Panc1 (cell line): Measurements from ENCODE around the gene SLC48A1. TPM values are rescaled to one million over a fixed set of nuclear protein-coding genes. Genes with fewer than 3 reads are reported as not detected.

Source experiments
- ATAC-seq: fragments of 200-7000 bp; cut with Tn5 transposase; 2 replicates; pipeline ENCODE4 v1.9.1; 2020; ENCODE audit warnings: mild to moderate bottlenecking, moderate library complexity
- BruUV-seq: library from RNA; stranded (reverse); fragments of 400-500 nt; replicated peaks from 2 replicates; lab custom pipeline; 2021; lab: Mats Ljungman, UMichigan
- CTCF ChIA-PET: fragments of 300-600 bp; sonication (Branson Sonifier 250); formaldehyde crosslinking; loops from one replicate; lab custom pipeline; 2022; ENCODE audit warnings: antibody characterized with exemption; lab: Charles Lee
- POLR2A ChIA-PET: fragments of 300-600 bp; sonication (Branson Sonifier 250); formaldehyde crosslinking; loops from one replicate; lab custom pipeline; 2022; ENCODE audit warnings: antibody characterized with exemption; lab: Charles Lee
- DNase-seq: peaks from one replicate; pipeline ENCODE4 v3.0.0-alpha.2; 2010; ENCODE audit warnings: low read depth, low spot score
- H3K27ac ChIP-seq: 2 replicates; pipeline ENCODE4 v1.5.1; 2011; ENCODE audit warnings: mild to moderate bottlenecking, low read length, inconsistent platforms
- H3K27me3 ChIP-seq: fragments of 200-500 bp; sonication (Bioruptor generic); 2 replicates; pipeline ENCODE4 v1.6.0; 2014; ENCODE audit warnings: low read length, inconsistent platforms; ENCODE audit not compliant: control insufficient read depth, insufficient read depth
- H3K36me3 ChIP-seq: fragments of 200-500 bp; sonication (Bioruptor generic); 2 replicates; pipeline ENCODE4 v1.5.1; 2014; ENCODE audit warnings: inconsistent platforms, mild to moderate bottlenecking, low read length, moderate library complexity; ENCODE audit not compliant: control insufficient read depth, insufficient read depth
- H3K4me1 ChIP-seq: 2 replicates; pipeline ENCODE4 v1.5.1; 2011; ENCODE audit warnings: inconsistent platforms, mild to moderate bottlenecking, low read length, moderate library complexity; ENCODE audit not compliant: control insufficient read depth, insufficient read depth
- H3K4me3 ChIP-seq, 2 experiments: 2 replicates each; pipeline ENCODE4 v1.5.1; 2011 to 2012; ENCODE audit warnings: low read depth in 2 of 2, low read length in 2 of 2, mild to moderate bottlenecking in 2 of 2, inconsistent platforms in 1 of 2, moderate library complexity in 1 of 2
- H3K9me3 ChIP-seq: fragments of 200-500 bp; sonication (Bioruptor generic); 2 replicates; pipeline ENCODE4 v1.5.1; 2014; ENCODE audit warnings: low read depth, mild to moderate bottlenecking, inconsistent platforms, low read length, moderate library complexity; ENCODE audit not compliant: control insufficient read depth, insufficient read depth
- CTCF ChIP-seq: fragments of 450-650 bp; IDR thresholded peaks from 2 replicates; pipeline ENCODE4 v1.5.1; 2017; ENCODE audit warnings: mild to moderate bottlenecking
- POLR2AphosphoS5 ChIP-seq: IDR thresholded peaks from 2 replicates; pipeline ENCODE4 v1.6.1; 2012; ENCODE audit warnings: mild to moderate bottlenecking, low read depth, low read length, moderate library complexity
- SIN3A ChIP-seq: IDR thresholded peaks from 2 replicates; pipeline ENCODE4 v1.6.1; 2012; ENCODE audit warnings: low read depth, mild to moderate bottlenecking, low read length, moderate library complexity, borderline replicate concordance; ENCODE audit not compliant: insufficient read depth
- TCF7L2 ChIP-seq: IDR thresholded peaks from 2 replicates; pipeline ENCODE4 v1.6.1; 2011; ENCODE audit warnings: mild to moderate bottlenecking, low read depth, low read length, inconsistent platforms
- in situ Hi-C: cut with HindIII; loops from 2 replicates; pipeline ENCODE4 v1.10.0; 2016; ENCODE audit warnings: low sequenced_read_pairs, low pct_unique_long_range_greater_than_20kb
- intact Hi-C: fragments of 100-400 bp; cut with micrococcal nuclease; formaldehyde crosslinking; loops from one replicate; pipeline ENCODE4 v1.10.0; 2022; ENCODE audit not compliant: unreplicated experiment
- total RNA-seq: library from RNA; stranded (reverse); gene quantifications from one replicate; pipeline ENCODE4 v1.2.1, GENCODE V29; 2021; ENCODE audit not compliant: unreplicated experiment
- TF ChIP-seq, protein P1 (sequence below), 2 experiments: IDR thresholded peaks; 2 replicates each; pipeline ENCODE4 v1.6.1; 2011 to 2012; ENCODE audit warnings: low read depth in 2 of 2, control low read depth in 1 of 2, low read length in 1 of 2, mild to moderate bottlenecking in 1 of 2, moderate library complexity in 1 of 2; ENCODE audit not compliant: insufficient read depth in 1 of 2

Gene SLC48A1
- total RNA-seq, 1 experiment from 2014 or later, result 32.0 TPM

GRCh38 chr12:47762850-47763465 is 10.1 kb upstream of the SLC48A1 start:
- POLR2A ChIA-PET, result interaction anchor here (0.6 kb wide), 1 partner anchor 14 kb away, joined by 3 read pairs; no protein-coding TSS in a partner anchor
- CTCF ChIA-PET, result interaction anchor here (0.5 kb wide), 1 partner anchor 86 kb away, joined by 14 read pairs; no protein-coding TSS in a partner anchor
- Histone ChIP-seq H3K36me3 (no peaks in the 10 kb centered on the region), H3K4me3 (no peak overlapping the region), H3K27ac (no peak overlapping the region), H3K27me3 (no peaks in the 10 kb centered on the region), H3K9me3 (no peaks in the 10 kb centered on the region), H3K4me1 (peaks cover 14% of the 10 kb centered on the region)
- DNase-seq, result no peak
- no peak for ATAC-seq
- intact Hi-C loops (no loop called here), in situ Hi-C loops (no loop called here)
- BruUV-seq, result no TSS peak
- TF ChIP-seq CTCF (no peak), TCF7L2 (no peak), SIN3A (no peak), POLR2AphosphoS5 (no peak)
- TF ChIP-seq, protein P1, sequence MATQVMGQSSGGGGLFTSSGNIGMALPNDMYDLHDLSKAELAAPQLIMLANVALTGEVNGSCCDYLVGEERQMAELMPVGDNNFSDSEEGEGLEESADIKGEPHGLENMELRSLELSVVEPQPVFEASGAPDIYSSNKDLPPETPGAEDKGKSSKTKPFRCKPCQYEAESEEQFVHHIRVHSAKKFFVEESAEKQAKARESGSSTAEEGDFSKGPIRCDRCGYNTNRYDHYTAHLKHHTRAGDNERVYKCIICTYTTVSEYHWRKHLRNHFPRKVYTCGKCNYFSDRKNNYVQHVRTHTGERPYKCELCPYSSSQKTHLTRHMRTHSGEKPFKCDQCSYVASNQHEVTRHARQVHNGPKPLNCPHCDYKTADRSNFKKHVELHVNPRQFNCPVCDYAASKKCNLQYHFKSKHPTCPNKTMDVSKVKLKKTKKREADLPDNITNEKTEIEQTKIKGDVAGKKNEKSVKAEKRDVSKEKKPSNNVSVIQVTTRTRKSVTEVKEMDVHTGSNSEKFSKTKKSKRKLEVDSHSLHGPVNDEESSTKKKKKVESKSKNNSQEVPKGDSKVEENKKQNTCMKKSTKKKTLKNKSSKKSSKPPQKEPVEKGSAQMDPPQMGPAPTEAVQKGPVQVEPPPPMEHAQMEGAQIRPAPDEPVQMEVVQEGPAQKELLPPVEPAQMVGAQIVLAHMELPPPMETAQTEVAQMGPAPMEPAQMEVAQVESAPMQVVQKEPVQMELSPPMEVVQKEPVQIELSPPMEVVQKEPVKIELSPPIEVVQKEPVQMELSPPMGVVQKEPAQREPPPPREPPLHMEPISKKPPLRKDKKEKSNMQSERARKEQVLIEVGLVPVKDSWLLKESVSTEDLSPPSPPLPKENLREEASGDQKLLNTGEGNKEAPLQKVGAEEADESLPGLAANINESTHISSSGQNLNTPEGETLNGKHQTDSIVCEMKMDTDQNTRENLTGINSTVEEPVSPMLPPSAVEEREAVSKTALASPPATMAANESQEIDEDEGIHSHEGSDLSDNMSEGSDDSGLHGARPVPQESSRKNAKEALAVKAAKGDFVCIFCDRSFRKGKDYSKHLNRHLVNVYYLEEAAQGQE (IDR thresholded peaks at IDR 0.05; ENCODE audit: insufficient read depth in 1 of 2, low read depth in 2 of 2, low read length in 1 of 2), result no peak

- BruUV-seq, result no TSS peak
- DNase-seq (no peak), ATAC-seq (no peak)
- in situ Hi-C loops (no loop called here), intact Hi-C loops (no loop called here)
- Histone ChIP-seq H3K36me3 (no peaks in the 10 kb centered on the region), H3K27me3 (no peaks in the 10 kb centered on the region), H3K9me3 (no peaks in the 10 kb centered on the region), H3K4me3 (no peak overlapping the region), H3K4me1 (peaks cover 14% of the 10 kb centered on the region), H3K27ac (no peak overlapping the region)
- ChIA-PET CTCF (interaction anchor here (0.5 kb wide), 1 partner anchor 85 kb away, joined by 14 read pairs; no protein-coding TSS in a partner anchor), POLR2A (interaction anchor here (0.6 kb wide), 1 partner anchor 14 kb away, joined by 3 read pairs; no protein-coding TSS in a partner anchor)
- TF ChIP-seq TCF7L2 (no peak), POLR2AphosphoS5 (no peak), SIN3A (no peak), CTCF (no peak)
- TF ChIP-seq, protein P1 (IDR thresholded peaks at IDR 0.05; ENCODE audit: insufficient read depth in 1 of 2, low read depth in 2 of 2, low read length in 1 of 2), result no peak
These were observed 9.3 kb upstream of the SLC48A1 start for GRCh38 chr12:47763481-47764346.
